Mucosa of descending colon (tissue), 3 donors: ENCODE data around the gene PRKCE. TPM values are rescaled to one million over a fixed set of nuclear protein-coding genes. Genes with fewer than 3 reads are reported as not detected.

Source experiments
- ATAC-seq: fragments of 200-7000 bp; cut with Tn5 transposase; one replicate; pipeline ENCODE4 v1.9.1; 2020; ENCODE audit warnings: mild to moderate bottlenecking, moderate library complexity
- DNase-seq, 3 donors: peaks; one replicate each; pipeline ENCODE4 v3.0.0-alpha.2; 2020
- H3K36me3 ChIP-seq: fragments of 200-600 bp; one replicate; pipeline ENCODE4 v1.8.0; 2021; ENCODE audit warnings: low read depth, mild to moderate bottlenecking
- H3K4me1 ChIP-seq: fragments of 200-600 bp; one replicate; pipeline ENCODE4 v1.8.0; 2021; ENCODE audit warnings: low read depth, mild to moderate bottlenecking
- H3K4me3 ChIP-seq: fragments of 200-600 bp; one replicate; pipeline ENCODE4 v1.8.0; 2021; ENCODE audit warnings: mild to moderate bottlenecking
- H3K9me3 ChIP-seq: fragments of 200-600 bp; one replicate; pipeline ENCODE4 v1.8.0; 2021; ENCODE audit warnings: mild to moderate bottlenecking
- CTCF ChIP-seq: fragments of 200-600 bp; IDR thresholded peaks from one replicate; pipeline ENCODE4 v1.8.0; 2022; ENCODE audit warnings: antibody characterized with exemption, mild to moderate bottlenecking
- intact Hi-C, 2 donors: fragments of 100-400 bp; cut with DNase I in 1 of 2; cut with micrococcal nuclease in 1 of 2; formaldehyde crosslinking; loops; one replicate each; pipeline versions ENCODE4 v1.11.0 to v1.11.1; 2022; cut with DNase I, micrococcal nuclease
- total RNA-seq, 3 donors: library from RNA; stranded (reverse); fragmentation: NEBNext Ultra II Directional in 2 of 3; extraction: Animal tissue kit (Norgen Biotek cat#: 25700) in 2 of 3; gene quantifications; one replicate each; pipeline versions ENCODE4 v1.2.1 to v1.2.4, GENCODE V29; 2021 to 2023
- donor health status: DM: no; HTN: no; CAD: no; lungs with moderate emphysema.
- donor health status: DM: no; HTN: no; CAD: no.
- donor health status: DM: no; HTN: yes; CAD: no.

The PRKCE gene
- total RNA-seq, 3 donors from 2014 or later: 24.5 to 52.0 (median 32.7) TPM

GRCh38 chr2:46048693-46049092 lies 397.2 kb downstream of the PRKCE start:
- H3K4me3 ChIP-seq: no peak overlapping the region
- TF ChIP-seq CTCF: no peak
- H3K9me3 ChIP-seq: no peaks in the 10 kb centered on the region
- intact Hi-C loops: no loop called here
- no peaks in the 10 kb centered on the region for H3K36me3 ChIP-seq
- ATAC-seq: no peak
- H3K4me1 ChIP-seq: no peaks in the 10 kb centered on the region
- no peak for DNase-seq

DNA sequence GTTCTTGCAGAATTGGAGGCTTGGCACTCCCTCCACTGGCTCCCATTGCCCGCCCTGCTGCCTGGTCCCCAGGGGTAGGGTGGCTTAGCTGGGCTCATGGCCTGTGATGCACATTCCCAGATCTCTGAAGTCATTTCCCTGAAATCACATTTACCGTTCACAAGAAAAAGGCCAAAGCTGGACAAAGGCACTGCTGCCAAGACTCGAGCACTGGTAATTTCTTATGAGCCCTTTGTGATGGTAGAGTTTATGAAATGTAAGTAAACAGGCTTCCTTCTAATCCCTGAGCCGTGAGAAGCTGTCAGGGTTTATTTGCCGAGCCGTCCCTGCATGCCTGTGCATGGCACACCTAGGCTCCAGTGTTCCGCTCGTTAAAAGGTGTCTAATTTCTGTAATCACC lies 398.6 kb downstream of the PRKCE start:
- intact Hi-C loops: no loop called here
- no peaks in the 10 kb centered on the region for H3K36me3 ChIP-seq
- H3K4me3 ChIP-seq: no peak overlapping the region
- DNase-seq: no peak
- H3K9me3 ChIP-seq: no peaks in the 10 kb centered on the region
- H3K4me1 ChIP-seq: no peaks in the 10 kb centered on the region
- TF ChIP-seq CTCF: no peak
- ATAC-seq: no peak

DNA sequence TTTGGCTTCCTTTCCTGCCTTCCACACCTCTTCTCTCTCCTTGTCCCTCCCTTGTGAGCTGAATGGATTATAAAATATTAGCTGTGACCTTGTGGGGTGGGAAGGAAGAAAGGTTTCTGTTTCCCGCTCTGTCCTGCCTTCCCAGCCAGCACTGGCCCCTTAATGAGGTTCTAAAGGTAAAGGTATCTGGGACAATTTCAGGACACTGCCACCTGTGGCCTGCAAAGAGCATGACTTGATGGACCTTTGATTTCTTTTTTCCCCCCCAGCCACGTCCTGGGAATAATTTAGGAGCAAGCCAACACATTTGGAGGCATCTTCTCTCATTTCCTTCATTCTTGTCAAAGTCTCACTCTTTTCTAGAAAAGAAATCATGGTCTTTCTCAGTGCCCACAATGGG lies 399.0 kb downstream of the PRKCE start:
- DNase-seq (no peak), ATAC-seq (no peak)
- TF ChIP-seq CTCF: no peak
- intact Hi-C loops: no loop called here
- Histone ChIP-seq H3K9me3 (no peaks in the 10 kb centered on the region), H3K36me3 (no peaks in the 10 kb centered on the region), H3K4me1 (no peaks in the 10 kb centered on the region), H3K4me3 (no peak overlapping the region)

GRCh38 chr2:46051085-46051484 lies 399.6 kb downstream of the PRKCE start:
- DNase-seq: no peak
- ATAC-seq: no peak
- H3K4me1 ChIP-seq: no peaks in the 10 kb centered on the region
- H3K36me3 ChIP-seq: no peaks in the 10 kb centered on the region
- H3K9me3 ChIP-seq: no peaks in the 10 kb centered on the region
- TF ChIP-seq CTCF: no peak
- intact Hi-C loops: no loop called here
- no peak overlapping the region for H3K4me3 ChIP-seq

- no peak for TF ChIP-seq CTCF
- Histone ChIP-seq H3K36me3 (no peaks in the 10 kb centered on the region), H3K4me1 (no peaks in the 10 kb centered on the region), H3K4me3 (no peak overlapping the region), H3K9me3 (no peaks in the 10 kb centered on the region)
- ATAC-seq: no peak
- DNase-seq: no peak
- intact Hi-C loops: no loop called here
These were observed 402.1 kb downstream of the PRKCE start for GRCh38 chr2:46053564-46053963.

DNA sequence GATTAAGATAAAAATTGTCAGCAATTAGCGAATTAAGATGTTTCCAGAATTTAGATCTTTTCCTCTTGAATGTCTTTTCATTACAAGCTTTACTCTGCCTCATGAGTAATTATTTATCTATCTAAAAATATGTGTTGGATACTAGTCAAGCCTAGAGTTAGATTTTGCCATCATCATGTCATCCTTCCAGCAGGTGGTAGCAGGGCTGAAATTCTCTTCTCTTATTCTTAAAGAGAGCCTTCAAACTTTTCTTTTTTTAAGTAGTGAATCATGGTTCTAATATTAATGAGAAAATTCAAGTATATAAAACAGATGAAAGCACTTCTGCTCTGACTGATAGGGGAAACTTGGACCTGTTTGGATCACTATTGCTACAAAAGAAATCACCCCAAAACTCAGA lies 405.1 kb downstream of the PRKCE start:
- DNase-seq: no peak
- no peaks in the 10 kb centered on the region for H3K9me3 ChIP-seq
- no peaks in the 10 kb centered on the region for H3K36me3 ChIP-seq
- no peak for ATAC-seq
- H3K4me1 ChIP-seq: no peaks in the 10 kb centered on the region
- no peak overlapping the region for H3K4me3 ChIP-seq
- no peak for TF ChIP-seq CTCF
- intact Hi-C loops: no loop called here
